Stimulated activated CD4-positive, alpha-beta T cell treated with anti-CD3 and anti-CD28 coated beads, Interleukin-1b, Interleukin-23, amount 100 ng/mL, for 4 hours (primary cell): ENCODE results near the gene SCGN.

Experiments
- DNase-seq, 2 donors: peaks; one replicate each; pipeline ENCODE4 v3.0.0-alpha.2; 2020; ENCODE audit warnings: low read depth in 2 of 2

Gene SCGN, protein sequence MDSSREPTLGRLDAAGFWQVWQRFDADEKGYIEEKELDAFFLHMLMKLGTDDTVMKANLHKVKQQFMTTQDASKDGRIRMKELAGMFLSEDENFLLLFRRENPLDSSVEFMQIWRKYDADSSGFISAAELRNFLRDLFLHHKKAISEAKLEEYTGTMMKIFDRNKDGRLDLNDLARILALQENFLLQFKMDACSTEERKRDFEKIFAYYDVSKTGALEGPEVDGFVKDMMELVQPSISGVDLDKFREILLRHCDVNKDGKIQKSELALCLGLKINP

DNA sequence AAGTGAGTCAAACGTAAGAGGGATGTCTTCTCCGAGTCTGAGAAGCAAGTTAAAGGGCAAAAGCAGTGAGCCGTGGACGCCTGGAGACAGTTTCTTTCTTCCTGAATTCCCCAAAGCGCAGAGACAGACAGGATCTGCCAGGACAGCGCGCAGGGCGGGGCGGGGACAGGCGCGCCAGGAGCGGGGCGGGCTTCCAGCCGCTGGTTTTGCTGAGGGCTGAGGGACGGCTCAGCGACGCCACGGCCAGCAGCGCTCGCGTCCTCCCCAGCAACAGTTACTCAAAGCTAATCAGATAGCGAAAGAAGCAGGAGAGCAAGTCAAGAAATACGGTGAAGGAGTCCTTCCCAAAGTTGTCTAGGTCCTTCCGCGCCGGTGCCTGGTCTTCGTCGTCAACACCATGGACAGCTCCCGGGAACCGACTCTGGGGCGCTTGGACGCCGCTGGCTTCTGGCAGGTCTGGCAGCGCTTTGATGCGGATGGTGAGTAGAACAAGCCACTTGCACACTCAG, at the start of gene SCGN:
SCGN (plus strand) TSS at position 209 of the 509 bp plus-strand sequence; CDS start at position 398, 189 bp downstream.
- DNase-seq = peak; percentile 7 to 24

DNA sequence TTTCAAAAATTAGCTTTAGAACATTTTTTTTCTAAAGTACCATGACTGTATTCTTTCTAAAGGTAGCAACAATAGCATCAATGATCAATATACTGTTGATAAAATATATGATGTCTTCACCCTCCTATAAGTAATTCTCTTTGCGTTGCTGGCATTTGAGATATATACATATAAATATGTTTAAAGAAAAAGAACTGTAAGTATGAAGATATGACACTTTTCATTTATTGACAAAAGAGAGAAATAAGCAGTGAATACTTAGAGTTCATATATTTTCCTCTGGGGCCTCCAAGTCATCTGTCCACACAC, 49.4 kb upstream of the SCGN start:
- no peak for DNase-seq

DNA sequence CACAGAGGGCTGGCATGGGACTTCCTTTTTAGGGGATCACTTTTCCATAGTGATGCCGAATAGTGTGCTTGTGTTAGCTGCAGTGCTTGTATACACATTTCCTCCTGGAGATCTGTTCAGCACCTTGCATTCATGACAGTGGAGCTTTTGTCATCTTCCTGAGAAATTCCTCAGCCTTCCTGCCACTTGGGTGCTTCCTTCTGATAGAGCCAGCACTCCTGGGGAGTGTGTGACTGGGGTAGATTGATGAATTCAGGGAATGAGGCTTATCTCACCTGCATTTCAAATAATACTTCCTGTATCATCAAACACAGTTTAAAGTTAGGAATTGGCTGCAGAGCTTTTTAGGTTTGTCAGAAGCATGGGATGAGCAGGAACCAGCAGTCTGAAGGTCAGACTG, 48.8 kb upstream of the SCGN start:
- DNase-seq = no peak

DNA sequence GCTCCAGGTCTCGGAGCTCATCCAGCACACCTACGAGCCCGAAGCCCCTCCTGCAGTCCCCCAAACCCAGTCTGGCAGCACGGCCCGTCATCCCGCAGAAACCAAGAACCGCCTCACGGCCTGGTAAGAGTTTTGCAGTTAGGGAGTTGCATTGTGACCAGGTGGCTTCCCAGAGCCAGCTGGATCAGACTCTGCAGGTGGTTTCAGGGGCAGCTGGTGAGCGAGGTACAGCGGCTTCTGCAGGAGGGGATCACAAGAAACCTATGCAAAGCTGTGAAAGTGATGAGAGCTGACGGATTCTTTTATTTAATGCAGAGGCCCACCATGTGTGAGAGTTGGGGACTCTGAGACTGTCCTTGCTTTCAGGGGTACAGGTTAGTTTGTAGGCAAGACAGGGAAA, 45.9 kb upstream of the SCGN start:
- DNase-seq = no peak

DNA sequence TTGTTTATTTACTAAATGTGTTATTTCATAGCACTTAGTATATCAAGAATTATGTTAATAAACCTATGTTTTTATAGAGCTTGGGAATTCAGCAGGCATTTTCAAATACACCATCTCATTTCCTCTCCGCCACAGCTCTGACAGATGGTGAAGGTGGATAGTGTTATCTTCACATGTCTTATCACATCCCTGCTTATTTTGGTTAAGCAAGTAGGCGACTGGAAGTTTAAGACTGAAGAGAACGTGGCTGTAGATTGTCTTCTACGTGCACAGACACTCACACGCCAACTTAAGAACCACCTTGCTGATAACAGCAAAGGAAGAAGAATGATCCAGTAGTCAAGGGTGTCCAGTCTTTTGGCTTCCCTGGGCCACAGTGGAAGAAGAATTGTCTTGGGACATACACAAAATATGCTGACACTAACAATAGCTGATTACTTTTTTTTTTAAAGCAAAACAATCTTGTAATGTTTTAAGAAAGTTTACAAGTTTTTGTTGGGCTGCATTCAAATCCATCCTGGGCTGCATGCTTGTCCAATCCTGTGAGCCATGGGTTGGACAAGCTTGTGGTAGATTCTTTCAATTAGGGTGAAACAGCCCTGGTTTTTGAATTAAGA, 43.3 kb upstream of the SCGN start:
- no peak for DNase-seq

DNA sequence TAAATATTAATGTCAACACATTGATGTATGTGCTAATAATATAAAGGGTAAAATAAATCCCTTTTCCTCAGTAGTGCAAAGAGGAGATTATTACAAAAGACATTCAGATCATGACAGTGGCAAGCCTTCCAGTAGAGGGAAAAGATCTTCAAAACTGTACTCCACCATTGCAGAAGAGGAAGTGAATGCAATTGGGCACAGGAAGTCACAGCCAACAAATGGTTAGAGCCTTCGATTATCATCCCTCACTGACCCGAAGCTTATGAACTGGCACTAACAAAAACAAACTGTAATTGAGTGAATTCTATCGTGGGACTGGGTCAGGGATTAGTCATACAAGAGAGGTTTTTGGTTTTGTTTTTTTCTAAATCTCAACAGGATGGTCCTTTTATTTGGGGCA, 39.3 kb upstream of the SCGN start:
- no peak for DNase-seq

DNA sequence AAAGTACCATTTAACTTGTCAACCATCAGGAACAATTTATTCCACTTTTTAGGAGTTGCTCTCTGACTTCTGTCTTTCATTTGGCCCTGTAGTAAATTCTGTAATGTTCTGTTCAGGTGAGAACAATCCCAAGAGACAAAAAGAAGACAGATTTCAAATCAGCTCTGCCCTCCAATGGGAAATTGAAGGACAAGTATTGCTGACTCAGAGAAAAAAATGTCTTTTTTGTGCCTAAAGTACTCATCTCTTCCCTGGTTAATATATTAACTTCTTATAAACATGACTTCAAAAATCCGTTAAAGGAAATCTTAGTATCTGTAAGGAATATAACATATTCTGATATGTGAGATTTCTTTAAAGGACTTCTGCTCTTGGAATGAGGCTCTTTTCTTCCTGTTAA, 38.6 kb upstream of the SCGN start:
- no peak for DNase-seq

DNA sequence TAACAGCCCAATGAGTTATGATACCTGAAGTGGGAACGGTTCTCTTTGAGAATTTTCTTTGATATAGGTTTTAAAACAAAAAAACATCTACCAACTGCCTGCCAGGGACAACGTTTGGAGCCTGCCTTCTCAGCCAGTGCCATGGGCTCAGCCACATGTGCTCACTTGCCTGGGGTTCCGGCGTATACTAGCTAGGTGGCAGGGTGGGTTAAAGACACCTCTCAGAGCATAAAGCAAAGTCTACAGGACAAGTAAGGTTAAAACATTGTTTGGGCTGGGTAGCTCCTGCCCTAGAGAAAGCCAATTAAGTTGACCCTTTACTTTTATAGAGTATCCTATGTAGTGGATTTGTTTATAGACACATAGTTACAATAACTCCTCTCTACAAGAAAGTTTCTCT, 38.0 kb upstream of the SCGN start:
- no peak for DNase-seq

DNA sequence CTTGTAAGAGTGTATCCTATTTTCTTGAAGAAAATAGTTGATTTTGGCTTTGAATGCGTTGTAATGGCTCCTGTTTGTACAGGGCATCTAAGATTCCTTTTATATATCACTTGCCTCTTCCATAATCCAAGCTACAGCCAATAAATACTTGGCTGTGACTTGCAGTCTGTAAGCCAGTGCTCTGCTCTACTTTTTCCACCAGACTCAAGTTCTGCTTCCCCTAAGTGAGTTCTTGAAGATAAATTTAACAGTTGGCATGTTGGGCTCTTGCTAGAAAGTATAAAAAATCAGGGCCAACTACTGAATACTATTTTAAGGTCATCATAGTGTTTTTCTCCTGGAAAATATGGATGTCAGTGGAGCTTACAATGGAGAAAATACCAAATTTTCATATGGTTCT, 36.5 kb upstream of the SCGN start:
- DNase-seq = no peak

DNA sequence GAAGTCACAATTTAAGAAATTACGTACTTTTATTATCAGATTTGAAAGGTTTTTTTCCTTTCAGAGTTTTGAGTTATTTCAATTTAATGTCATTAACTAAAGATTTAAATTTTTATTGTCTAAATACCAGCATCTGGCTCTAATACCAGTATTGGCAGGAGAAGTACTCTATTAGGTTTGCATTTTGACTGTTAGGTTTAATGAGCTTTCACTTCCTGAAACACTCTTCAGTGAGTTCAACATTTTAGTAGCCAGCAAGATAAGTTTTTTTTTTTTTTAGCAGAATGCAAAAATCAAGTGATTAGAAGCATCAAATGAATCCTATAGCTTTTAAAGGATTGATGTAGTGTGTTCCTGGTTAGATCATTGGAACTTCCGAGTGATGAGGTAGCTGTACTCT, 34.0 kb upstream of the SCGN start:
- DNase-seq = no peak

DNA sequence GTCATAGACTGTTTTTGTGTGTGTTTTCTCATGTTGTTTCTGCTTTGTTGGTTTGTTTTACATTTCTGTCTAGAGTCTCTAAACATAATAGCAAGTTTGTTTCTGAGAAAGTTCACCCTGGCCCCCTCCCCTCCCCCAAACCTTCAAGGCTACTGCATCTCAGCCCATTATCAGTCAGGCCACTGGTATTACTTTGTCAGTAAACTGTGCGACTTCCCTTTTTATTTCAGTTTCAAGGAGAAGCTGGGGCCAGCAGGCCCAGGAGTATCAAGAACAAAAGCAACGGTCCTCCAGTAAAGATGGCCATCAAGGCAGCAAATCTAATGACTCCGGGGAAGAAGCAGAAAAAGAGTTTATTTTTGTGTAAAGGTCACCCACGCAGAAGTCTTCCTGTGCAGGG, 32.8 kb upstream of the SCGN start:
- no peak for DNase-seq

DNA sequence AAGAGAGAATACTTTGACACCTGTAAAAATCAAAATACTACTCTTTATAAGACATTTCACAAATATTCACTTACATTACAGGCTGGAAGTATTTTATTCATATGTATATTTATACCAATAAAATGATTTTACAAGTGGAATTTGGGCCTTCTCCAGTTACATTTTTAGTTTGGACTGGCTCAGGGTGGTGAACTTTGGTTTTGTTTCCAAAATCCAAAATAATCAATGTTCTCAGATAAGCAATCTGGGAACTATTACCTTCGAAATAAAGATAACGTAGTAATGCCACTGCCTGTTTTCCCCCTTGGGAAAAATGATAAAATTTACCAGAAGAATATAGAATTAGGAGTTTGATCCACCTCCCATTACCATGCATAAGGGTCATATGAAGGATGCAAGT, 31.6 kb upstream of the SCGN start:
- no peak for DNase-seq

DNA sequence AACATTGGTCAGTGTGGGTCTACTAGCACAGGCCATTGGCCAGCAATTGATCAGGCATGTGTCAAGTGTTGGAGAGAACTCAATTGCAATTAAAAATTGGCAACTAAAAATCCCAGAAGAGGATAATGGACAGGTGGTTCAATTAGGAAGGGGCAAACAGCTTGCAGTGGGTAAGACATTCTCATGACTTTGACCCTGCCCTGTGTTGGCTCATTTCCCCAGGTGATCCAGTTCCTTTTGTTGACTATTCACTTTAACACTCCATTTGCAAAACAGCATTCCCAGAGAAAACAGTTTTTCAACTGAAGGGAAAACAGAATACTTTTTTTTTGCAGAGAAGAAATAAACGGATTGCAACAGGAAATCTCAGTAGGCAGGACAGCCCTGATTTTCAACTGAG, 28.9 kb upstream of the SCGN start:
- no peak for DNase-seq

DNA sequence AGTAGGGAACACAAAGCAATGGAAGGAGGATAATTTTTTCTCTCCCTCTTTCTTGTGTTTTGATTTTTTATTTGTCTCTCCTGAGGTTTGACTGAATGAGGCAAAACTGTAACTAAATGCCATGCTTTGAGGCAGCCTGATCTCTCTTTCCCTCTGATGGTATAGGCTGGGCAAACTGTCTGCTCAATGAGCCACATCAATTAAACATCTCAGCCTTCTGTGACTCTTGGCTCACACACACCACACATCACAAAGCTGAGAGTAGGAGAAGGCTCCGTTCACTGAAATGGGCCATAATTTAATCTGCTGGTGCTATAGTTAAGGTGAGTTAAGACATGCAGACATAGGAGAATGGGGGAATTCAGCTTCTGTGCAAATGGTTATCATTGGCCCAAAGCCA, 28.1 kb upstream of the SCGN start:
- no peak for DNase-seq

DNA sequence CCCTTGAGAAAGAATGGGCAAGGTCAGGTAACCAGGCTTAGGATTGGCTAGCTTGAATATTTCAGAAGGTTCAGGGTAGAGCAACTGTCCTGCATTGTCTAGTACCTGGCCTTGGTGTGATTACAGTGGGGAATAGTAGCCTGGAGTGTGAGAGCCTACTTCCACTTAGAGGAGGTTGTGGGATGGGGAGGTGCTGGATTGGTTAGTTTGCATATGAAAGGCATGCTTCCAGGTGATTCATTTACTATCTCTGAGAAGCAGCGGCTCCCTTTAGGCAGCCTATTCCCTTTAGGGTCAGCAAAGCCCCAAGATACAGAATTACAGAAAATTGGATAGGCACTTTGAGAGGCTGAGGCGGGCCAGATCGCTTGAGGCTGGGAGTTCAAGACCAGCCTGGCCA, 25.0 kb upstream of the SCGN start:
- DNase-seq = no peak

DNA sequence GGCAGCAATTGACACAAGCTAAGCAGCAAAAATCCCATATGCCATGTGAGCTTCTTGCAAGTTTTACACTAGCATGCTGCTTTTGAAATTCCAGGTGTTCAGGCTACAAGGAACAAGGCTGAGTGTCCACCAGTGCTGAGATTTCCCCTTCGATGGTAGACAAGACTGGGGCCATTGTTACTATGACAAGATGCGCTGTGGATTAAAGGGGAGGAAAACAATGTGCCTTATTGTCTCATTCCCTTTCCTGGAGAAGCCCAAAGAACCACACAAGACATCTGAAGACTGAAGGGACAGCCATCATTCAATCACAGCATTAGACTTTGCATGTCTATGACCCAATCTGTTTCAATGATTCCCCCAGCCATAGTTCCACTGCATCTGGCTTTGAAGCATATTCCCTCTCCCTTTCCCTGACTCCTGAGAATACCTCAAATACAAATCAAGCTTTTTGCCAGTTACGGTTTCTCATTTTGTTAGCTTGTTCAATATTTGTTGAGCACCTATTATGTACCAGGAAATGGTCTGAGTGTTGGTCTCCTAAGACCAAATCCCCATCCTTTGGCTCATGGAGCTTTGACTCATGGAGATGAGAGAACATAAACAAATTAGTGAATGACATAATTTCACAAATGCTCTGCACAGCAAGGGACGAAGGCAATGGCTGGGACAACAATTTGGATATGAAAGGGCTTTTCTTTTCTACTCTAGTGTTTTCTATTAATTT, 23.4 kb upstream of the SCGN start:
- DNase-seq = no peak

DNA sequence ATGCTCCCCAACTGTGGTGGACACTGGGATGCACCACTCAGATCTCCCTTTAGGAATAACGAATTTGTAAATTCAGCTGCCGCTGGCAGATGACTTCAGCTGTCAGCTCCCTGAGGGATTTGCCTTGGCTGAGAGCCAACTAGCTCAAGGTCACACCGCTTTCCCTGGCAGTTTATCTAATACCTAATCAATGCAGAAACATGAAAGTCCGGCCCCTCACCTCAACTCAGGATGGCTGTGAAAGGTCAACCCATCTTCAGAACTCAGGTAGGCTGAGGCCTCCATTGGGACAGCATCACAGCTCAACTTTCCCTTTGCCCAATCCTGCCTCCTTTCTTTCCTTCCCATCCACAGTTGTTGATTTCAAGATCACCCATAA, 22.8 kb upstream of the SCGN start:
- DNase-seq = no peak

DNA sequence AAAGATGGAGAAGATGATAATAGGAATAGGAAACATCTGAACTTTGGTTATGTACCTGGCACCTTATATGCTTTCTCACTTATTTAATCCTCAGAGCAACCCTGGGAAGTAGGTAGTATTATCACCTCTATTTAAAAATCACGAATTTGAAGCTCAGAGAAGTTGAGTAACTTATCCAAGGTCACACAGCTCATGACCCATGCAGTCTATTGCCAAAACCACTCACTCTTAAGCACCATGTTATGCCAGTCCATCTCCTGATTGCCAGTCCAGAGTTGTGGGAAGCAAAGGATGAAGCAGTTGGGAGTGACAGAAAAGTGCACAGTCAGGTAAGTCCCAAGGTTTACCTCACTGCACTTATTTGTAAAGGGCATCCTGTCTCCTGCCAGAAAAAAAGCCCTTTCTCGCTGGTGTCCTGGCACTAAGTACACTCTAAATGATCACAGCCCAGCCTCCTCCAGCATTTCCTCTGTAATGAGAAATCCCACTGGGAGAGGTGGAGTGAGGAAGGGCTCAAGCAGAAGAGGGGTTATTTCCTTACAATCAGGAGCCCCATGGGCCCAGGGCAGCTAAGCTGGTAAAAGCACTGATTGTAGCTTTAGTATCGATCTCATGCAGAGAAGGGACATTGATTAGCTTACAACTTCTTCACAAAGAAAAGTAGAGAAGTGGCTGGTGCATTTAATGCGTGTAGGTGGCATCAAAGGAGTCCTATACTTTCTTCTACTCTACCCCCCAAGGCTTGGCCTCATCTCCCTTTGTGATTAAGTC, 21.3 kb upstream of the SCGN start:
- DNase-seq = no peak

DNA sequence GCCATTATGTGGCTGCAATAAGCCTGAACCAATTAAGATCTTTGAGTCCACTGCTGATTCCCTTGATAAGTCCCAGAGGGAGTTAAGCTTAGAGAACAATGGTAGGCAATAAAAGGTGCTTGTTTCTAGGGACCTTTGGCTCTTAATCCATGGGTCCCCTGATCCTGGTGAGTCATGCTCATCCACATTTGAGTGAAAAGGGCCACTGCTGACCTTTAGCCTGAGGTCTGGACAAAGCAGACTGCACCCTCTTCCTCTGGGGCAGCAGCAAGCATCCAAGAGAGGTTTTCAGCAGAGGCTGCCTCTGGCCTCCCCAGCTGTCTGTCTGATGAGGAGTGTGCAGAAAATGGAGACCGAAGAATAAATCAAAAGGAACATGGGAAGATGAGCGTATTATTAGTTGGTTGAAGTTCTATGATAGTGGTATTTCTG, 16.1 kb upstream of the SCGN start:
- DNase-seq = no peak

DNA sequence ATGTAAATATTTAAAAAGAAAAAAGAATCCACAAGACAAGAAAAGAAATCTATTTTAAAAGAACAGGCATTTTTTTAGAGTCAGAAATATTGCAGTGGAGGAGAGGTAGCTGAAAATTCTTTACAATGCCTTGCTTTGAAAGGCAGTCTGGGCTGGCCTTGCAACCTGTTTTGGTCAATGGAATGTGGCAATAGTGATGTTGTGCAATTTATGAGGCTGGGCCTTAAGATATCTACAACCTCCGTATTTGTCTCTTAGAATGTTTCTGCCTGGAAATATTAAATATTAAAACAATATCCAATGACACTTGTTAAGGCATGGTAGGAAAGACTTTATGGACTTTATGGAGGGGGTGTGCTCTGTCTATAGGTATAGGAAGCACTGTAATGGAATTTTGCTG, 14.8 kb upstream of the SCGN start:
- no peak for DNase-seq

DNA sequence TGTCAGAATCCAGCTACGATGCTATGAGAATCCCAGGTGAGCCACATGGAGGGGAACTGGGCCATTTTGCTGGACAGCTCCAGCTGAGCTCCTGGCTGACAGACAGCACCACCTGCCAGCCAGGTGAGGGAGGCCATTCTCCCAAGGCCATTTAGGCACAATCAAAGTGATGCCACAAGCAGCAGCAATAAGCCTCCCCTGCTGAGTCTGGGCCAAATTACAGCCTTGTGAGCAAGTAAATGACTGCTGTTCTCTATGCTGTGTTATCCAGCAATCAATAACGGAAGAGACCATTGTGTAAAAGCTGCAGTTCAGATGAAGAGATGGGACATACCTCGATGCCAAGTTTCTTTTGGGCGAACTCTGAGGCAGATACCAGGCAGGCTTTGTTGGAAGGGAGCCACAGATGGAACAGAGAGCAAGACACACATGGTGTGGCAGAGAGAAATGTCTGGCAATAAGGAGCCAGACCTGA, 14.0 kb upstream of the SCGN start:
- DNase-seq = no peak

DNA sequence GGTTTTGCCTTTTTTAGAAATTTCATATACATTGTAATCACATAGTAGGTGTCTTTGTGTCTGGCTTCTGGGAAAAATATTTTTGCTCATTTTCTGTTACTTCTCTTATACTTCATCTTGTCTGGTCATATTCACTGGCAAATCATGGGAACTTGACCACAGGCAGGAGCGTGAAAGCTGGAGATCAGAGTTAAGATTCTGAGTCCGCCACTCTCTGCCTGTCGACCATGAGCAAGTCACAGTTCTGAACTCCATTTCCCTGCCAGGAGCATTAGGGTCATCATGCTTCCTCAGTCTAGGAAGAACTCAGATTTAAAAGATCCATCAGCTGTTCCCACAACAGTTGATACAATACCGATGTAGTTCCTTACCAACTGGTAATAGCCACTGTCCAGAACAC, 12.4 kb upstream of the SCGN start:
- no peak for DNase-seq
